RCC 7860 (cell line): Measurements from ENCODE around the gene LRP8.

Source experiments
- DNase-seq: peaks from one replicate; pipeline ENCODE4 v3.0.0-alpha.2; 2015; ENCODE audit warnings: low spot score
- FAIRE-seq: peaks from 2 replicates; lab custom pipeline; 2012; peaks lifted over from hg19 to GRCh38; lab: Jason Lieb, UNC

The LRP8 gene

DNA sequence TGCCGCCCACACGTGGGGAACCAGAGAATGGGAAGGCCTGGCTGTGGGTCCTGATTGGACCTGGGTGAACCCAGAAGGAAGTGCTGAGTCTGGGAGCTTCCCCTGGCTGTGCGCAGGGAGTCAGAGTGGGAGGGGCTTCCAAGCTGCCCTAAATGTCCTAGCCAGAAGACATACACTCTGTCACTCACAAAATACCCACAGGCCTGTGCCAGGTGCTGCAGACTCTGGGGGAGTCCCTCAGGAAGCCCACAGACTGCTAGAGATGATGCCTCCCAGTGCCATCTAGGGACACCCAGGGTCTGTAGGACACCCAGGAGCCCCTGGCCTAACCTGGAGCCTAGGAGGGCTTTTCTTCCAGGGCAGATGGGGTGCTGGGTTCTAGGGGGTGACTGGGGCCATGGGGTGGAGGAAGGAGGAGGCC is 33.7 kb upstream of the LRP8 start:
- no peak for DNase-seq
- no peak for FAIRE-seq

DNA sequence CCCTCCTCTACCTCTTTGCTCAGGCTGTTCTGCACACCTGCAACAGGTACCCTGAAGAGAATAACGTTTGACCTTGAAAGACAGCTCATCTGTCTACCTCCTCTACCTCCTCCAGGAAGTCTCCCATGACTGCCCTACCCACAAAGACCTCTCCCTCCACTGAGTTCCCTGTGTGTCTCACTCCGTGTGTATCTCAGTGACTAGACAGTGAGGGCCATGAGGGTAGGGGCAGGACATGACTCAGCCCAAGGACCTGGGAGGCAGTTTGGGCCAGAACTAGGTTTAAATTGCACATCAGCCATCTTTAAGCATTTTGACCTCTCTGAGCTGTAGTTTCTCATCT is 32.0 kb upstream of the LRP8 start:
- FAIRE-seq (no peak), DNase-seq (no peak)

DNA sequence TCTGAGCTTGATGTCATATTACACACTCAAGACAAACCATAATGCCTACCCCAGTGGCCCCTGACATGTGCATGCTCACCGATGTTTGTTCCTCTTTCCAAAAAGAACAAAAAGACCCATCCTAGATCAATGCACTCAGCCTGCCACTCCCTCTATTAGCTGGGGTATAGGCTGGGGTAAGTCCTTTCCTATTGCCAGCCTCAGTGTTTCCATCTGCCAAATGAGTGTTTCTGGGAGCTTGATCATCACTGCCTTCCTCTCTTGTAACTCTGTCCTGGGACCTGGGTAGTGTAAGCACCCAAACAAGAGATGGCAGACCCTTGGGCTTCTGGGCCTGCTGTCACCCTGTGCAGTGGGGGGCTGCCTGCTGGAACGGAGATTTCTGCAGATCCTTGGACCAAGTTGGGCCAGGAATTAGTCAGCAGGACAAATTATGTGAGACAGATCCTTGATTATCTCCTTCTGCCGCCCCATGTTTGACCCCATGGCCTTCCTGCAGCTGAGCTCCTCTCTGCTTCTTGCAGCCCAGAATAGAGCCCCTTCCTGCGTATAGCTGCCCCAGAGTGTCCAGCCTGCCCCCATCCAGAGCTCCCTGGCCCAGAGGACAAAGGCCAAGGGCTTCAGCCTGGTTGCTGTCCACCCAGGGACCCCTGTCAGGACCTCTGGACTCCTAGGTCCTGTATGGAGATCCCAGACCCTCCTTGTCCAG is 31.5 kb upstream of the LRP8 start:
- no peak for FAIRE-seq
- DNase-seq: no peak

DNA sequence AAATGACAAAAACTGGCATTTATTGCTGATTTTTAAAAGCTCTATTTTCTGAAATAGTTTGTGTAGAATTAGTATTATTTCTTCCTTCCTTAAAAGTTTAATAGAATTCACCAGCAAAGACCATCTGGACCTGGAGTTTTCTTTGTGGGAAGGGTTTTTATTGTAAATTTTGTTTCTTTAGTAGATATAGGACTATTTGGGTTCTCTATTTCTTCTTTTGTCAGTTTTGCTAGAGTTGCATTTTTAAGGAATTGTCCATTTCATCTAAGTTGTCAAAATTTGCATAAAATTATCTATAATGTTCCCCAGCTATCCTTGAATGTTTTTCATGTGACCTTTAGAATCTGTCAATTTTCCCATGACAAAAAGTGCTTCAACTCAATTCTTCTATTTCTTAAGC is 28.8 kb upstream of the LRP8 start:
- DNase-seq: no peak
- no peak for FAIRE-seq

DNA sequence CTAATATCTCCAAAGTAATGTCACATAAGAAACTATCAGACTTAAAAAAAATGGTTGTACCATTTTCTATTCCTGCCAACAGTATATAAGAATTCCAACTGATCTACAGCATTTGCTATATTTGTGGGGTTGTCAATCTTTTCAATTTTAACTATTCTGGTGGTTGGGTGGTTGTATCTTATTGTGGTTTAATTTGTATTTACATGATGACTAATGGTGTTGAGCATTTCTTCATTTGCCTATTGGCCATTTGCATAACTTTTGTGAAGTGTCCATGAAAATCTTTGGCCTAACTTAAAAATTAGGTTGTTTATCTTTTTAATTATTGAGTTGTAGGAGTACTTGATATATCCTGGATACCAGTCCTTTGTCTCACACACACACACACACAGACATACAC is 26.2 kb upstream of the LRP8 start:
- FAIRE-seq: no peak
- no peak for DNase-seq

DNA sequence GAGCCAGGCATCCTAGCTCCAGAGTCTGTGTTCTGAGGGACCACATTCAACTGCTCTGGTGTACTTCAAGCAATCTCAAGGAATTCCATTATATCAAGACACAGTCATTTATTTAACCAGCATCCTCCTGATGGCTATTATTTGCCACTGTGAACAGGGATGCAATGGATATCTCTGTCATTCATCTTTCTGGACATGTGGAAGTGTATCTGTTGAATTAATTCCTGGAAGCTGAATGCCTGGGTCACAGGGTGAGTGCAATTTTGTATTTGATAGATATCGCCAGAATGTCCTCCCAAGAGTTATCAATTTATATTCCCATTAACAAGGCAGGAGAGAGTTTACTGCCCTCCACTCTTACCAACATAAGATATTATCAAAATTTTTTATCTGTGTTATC is 24.7 kb upstream of the LRP8 start:
- no peak for DNase-seq
- no peak for FAIRE-seq

DNA sequence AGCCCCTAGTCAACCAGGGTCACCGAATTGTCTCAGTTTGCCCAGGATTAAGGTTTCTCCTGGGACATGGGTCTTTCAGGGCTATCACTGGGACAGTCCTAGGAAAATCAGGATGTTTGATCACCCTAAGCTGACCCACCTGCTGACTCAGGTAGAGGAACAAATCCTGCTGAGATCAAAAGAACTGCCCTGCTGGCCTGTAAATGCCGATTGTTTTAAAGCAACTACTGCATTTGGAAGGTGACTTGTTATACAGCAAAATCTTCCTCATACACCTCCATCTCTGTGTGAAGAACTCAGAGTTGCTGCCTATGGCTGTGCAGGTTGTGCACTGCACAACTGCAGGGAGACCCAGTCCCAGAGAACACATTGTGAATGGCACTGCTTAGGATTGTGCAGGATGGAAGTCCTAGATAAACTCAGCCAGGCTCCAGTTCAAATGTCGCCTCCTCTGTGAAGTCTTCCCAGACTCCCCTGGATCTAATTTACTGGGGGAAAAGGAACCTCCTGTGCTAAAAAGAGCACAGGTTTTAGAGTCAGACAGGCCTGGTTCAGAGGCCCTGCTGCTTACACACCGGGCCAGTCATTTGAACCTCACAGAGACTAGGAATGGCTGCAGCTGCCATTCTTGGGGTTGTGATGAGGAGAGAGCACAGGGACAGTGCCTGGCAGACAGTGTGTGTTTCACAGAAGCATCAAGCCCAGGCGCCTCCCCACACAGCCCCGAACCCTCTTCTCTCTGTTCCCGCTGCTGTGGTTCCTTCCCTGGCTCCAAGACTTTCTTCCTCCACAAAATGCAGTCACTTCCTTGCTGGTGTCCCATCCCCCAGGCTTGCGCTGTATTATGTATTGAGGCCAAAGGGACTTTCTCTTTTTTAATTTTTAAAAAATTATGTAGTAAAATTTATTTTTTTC is 23.2 kb upstream of the LRP8 start:
- DNase-seq: no peak
- no peak for FAIRE-seq

DNA sequence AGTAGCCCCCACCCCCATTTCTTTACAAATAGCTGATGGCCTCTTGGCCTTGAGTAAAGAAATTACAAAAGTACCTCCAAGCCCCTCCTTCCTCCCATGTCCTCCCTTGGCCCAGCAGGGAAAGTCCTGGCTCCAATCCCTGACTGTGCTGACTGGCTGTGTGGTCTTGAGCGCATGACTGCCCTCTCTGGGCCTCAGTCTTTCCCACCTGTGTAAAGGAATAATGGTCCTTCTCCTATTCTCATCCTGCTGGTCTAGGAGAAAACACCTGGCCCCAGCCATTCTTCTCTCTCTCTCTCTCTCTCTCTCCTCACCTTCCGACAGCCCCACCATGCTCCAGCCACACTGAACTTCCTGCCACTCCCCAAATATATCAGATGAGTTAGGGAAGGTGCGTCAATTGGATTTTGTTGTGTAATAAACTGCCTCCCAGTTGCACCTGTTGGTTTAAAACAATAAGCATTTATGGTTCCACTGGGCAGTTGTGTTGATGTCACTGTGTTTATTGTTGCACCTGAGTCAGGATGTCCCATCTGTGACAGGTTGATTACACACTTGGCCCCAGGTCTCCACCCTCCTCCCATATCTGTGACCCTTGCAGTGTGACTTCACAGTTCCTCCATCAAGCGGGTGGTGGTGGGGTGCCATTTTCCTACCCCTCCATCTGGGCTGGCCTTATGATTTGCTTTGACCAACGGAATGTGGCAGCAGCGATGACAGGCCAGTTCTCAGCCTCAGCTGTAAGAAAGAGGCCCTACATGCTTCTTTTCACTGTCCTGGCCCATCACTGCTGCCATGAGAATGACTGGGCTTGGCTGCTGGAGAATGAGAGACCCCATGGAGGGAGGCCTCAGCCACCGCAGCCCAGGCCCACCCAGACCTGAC is 22.3 kb upstream of the LRP8 start:
- DNase-seq (no peak), FAIRE-seq (no peak)

DNA sequence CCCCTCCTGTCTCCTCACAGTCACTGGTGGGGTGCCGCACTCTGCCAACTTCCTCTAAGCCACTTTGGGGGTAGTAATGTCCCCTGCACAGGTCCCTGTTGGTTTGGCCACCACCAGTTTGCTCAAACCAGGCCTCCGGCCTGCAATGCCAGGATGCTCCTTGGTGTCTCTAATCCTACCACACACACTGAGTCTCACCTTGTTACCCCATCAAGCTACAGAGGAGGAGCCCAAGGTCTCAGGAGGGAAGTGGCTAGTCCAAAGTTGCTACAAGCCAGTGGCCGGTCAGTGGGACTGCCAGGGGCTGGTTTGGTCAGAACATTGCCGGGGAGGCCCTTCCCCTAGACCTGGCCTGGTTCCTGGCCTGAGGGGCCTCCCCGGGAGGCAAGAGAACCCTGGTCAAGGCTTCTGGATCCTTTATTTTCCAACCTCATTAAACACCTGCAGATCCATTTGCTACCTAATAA is 21.5 kb upstream of the LRP8 start:
- no peak for DNase-seq
- no peak for FAIRE-seq

DNA sequence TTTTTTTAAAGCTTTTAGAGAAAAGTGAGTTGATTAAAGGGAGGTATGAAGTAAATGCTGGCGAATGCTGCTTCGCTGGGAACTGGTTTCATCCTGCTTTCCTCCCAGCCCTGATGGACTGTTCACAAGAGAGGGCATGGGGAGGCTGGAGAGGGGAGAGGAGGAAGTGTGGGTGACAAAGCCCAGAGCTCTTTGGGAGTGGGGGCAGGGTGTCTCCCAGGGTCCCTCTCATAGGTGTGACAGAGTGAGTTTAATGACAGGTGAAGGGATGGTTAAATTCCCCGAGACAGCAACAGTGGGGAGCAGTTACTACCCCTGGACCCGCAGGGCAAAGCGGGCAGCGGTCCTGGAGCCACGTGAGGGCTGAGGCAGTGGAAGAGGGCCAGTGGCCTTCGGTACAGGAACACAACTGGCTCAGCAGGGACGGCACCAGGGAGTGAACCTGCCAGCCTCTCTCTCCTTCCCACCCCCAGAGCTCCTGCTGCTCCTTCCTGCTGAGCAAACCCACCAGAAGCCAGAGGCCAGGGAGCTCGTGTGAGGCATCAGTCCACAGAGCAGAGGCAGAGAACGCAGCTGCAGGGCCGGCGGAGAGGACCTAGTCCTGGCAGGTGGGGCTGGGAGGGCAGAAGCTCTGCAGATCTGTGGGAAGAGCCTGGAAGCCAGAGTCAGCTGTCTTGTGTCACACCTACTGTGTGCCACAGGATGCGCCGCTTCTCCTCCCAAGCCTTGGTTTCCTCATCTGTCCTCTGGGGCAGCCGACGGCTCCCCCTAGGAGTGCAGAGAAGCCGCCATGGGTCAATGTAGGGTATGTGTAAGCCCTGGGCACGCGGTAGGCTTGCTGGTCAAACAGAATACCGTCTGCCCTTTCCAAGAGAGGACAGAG is 20.9 kb upstream of the LRP8 start:
- FAIRE-seq (no peak), DNase-seq (no peak)

DNA sequence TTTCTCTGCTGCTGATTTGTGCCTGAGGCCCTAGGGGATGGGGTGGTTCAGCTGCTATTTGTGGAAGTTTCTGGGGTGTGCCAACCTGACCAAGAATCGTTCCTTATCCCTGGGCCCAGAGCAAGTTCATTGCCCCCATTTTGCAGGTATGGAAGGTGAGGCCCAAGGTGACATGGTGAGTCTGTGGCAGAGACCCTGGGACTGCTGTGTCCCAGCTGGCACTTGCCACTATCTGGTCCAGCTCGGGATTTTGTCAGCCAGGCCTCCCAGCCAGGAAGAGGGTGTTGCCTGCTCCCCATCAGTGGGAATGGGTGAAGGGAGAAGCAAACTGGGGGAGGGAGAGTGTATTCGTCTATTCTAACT is 18.9 kb upstream of the LRP8 start:
- no peak for DNase-seq
- no peak for FAIRE-seq

DNA sequence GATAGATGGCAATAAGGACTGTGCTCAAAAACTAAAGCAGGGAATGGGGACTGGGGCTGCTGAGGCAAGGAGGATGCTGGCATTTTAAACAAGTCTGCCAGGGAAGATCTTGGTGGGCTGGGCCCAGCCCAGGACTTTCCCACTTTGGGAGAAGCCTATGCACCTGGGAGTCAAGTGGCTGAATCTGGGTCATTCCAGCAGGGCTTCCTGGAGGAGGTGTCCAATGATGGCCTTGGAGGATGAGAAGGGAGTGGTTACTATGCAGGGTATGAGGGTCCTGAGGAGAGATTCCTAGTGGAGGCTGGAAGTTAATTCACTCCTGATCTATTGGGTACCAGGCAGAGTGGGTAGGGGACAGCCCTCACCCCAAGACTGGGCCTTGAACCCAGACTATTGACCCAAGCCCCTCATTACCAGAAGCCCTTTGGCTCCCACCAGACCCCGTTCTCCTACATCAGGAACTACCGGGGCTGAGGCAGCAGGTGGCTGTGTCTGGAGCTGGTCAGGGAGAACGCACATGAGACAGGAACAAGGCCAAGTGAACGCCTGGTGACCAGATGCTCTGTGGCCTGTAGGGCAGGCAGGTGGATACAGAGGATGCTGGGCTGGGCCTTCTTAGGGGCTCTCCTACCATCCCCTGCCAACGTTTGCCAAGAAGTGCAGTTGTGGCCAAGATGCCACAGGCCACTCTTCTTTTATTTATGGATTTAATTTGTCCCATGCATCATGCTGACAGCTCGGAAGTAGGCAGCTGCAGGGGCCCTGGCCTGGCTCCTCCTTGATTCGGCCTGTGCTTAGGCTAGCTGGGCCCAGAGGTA is 18.3 kb upstream of the LRP8 start:
- DNase-seq: no peak
- no peak for FAIRE-seq

DNA sequence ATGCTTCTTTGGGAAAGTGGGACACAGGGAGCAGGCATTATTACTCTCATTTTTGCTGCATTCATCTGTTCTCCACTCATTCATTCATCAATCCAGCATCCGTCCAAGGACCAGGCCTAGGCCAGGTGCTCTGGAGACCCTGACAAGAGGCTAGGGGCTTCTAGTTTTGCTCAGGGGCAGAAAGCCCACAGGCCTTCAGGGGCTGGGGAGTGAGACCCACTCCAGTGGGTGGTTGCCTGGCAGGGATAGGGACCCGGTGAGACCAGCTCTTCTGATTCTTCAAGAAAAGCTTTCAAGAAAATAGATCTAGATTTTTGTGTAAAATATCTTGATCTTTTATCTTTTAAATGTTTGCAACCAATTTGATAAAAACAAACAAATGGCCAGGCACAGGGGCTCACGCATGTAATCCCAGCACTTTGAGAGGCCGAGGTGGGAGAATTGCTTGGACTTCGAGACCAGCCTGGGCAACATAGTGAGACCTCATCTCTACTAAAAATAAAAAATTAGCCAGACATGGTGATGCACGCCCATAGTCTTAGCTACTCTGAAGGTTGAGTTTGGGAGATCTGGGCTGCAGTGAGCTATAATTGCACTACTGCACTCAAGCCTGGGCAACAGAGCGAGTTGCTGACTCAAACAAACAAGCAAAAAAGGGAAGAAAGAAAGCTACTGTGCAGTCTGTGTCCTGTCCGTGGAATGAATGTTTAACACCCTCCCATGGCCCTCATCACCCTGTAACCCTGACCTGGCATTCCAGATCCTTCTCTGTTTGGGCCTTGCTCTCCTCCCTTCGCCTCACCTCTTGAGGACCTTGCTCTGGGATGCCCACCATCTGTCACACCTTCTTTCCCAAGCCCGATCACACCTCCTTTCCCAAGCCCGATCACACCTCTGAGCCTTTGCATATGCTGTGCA is 17.3 kb upstream of the LRP8 start:
- DNase-seq (no peak), FAIRE-seq (no peak)

DNA sequence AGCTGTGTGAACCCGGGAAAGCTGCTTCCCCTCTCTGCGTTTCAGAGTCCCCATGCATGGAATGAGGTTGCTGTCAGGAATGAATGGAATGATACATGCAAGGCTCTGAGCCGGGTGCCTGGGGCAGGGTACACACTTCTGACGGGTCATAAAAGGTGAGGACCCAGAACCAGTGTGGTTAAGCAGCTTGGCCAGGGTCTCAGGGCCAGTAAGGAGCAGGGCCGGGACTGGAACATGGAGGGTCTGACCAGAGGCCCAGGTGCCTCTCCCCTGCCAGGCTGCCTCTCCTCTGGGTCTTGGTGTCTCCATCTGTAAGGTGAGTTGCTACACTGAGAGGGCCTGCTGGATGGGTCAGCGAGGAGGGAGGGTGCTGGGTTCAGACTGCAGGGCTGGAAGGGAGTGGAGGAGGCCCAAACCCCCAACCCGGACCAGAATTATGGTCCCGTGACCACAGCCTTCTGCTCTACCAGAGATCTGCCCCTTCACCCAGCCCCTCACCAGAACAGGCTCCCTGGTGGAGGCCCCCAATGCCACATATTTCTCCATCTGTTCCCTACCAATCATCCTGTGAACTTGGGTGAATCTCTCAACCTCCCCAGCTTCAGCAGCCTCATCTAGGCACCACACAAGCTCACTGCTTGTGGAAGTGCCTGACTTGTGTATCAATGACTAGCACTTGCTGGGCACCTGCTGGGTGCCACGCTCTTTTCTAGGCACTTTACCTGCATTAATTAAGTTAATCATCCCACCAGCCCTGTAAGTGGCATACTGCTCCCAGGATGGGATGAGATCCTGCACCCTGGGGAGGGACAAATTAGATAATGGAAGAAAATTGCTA is 16.2 kb upstream of the LRP8 start:
- FAIRE-seq (no peak), DNase-seq (no peak)

DNA sequence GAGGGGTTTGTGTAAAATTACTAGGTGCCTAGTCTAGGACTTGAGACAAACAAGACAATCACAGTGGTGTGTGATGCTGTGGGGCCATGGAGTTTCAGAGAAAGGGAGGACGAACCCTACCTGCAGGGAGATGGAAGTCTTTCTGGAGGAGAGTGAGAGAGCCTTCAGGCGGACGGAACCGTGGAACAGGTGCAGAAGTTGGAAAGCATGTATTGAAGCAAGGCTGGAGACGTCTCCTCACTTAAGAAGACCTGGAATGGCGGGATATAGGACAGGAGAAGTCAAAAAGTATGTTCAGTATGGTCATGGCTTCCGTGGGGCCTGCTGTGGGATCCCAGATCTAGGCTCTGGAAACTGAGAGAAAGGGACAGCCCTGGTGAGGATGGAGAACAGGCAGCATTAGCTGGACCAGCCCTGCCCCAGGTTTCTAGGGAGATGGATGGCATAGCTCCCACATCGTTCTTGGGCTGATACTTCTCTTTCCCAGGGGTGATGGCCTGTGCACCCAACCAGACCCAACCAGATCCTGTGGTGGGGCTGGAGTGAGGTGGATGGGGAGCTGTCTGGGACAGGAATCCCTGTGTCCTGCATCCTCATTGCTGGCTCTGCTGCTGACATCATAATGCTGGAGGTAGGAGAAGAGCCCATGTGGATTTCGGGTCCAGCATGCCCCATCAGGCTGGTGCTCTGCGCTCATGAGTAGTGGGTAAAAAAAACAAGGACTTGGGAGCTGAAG is 15.0 kb upstream of the LRP8 start:
- no peak for FAIRE-seq
- DNase-seq: no peak

DNA sequence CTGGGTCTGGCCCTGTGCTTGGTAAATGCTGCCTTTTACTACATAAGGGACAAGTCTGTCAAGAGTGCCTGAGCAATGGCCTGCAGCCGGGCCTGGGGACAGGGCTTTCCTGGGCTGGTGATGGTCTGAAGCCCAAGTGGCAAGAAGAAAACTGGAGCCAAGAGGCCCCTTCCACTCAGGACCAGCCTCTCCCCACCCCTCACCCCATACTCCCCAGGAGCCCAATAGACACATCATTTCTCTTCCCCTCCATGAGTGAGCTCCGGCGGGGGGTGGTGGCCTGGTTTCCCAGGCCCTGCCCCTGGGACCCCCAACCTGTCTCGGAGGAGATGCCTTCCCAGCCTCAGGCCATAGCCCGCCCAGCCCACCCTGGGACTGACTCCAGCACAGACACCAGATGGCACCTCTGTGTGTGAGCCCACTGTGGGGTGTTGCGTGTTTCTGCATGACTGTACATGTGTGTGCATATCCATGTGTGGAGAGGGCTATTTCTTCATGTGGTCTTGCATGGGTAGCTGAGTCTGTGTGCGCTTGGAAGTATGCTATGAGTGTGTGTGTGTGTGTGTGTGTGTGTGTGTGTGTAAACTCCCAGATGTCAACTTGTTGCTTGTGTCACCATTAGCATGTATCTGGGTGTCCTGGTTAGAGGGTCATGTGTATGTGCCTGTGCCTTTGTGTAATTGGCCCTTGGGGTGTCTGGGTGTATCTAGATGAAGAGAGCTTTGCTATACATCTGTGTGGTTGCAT is 14.3 kb upstream of the LRP8 start:
- no peak for FAIRE-seq
- no peak for DNase-seq
